CD8-positive, alpha-beta memory T cell (primary cell): ENCODE results near the gene CCL17. TPM values are rescaled to one million over a fixed set of nuclear protein-coding genes. Genes with fewer than 3 reads are reported as not detected.

Experiments used
- polyA plus RNA-seq: library from polyadenylated mRNA; unstranded; fragments of 300-500 nt; fragmentation: Illumina TruSeq; gene quantifications from one replicate; pipeline ENCODE4 v1.2.3, GENCODE V29; 2021
- total RNA-seq, 2 experiments: library from RNA; stranded (reverse); gene quantifications; one replicate each; pipeline ENCODE4 v1.2.3, GENCODE V29; 2021

Gene CCL17
- total and polyA plus RNA-seq, 3 experiments from 2014 or later: 18.6 to 18.9 TPM; not detected in 1

Other genes with a start within 250 kb of the CCL17 start
- gene PSME3IP1, start 218.7 kb upstream of the CCL17 start, total RNA-seq: 100 to 1,000 TPM; 103 to 111 TPM
- 62.3 TPM for gene PSME3IP1, start 218.7 kb upstream of the CCL17 start, polyA plus RNA-seq
- 10 to 100 TPM; 33.3 to 36.6 TPM for gene RSPRY1, start 218.4 kb upstream of the CCL17 start, total RNA-seq
- 41.0 TPM for gene RSPRY1, start 218.4 kb upstream of the CCL17 start, polyA plus RNA-seq
- 10 to 100 TPM; 29.9 to 30.1 TPM for gene ARL2BP, start 159.5 kb upstream of the CCL17 start, total RNA-seq
- 112 TPM for gene ARL2BP, start 159.5 kb upstream of the CCL17 start, polyA plus RNA-seq
- gene PLLP, start 120.1 kb upstream of the CCL17 start, total RNA-seq: under 1 TPM in 1 of 2 experiments, not detected in 1; 0.49 TPM
- 0.72 TPM for gene PLLP, start 120.1 kb upstream of the CCL17 start, polyA plus RNA-seq
- gene CCL22, start 46.0 kb upstream of the CCL17 start, total RNA-seq: 10 to 100 TPM; 49.5 to 52.6 TPM
- not detected for gene CCL22, start 46.0 kb upstream of the CCL17 start, polyA plus RNA-seq
- gene CX3CL1, start 32.3 kb upstream of the CCL17 start, total RNA-seq: not detected
- gene CX3CL1, start 32.3 kb upstream of the CCL17 start, polyA plus RNA-seq: not detected
- 10 to 100 TPM; 79.0 to 81.1 TPM for gene CIAPIN1, start 42.6 kb downstream of the CCL17 start, total RNA-seq
- gene CIAPIN1, start 42.6 kb downstream of the CCL17 start, polyA plus RNA-seq: 52.0 TPM
- 10 to 100 TPM; 50.5 to 51.9 TPM for gene COQ9, start 42.7 kb downstream of the CCL17 start, total RNA-seq
- gene COQ9, start 42.7 kb downstream of the CCL17 start, polyA plus RNA-seq: 28.4 TPM
- 10 to 100 TPM; 92.3 to 95.0 TPM for gene POLR2C, start 57.9 kb downstream of the CCL17 start, total RNA-seq
- 36.1 TPM for gene POLR2C, start 57.9 kb downstream of the CCL17 start, polyA plus RNA-seq
- gene DOK4, start 81.7 kb downstream of the CCL17 start, total RNA-seq: 1 to 10 TPM; 6.8 to 7.0 TPM
- gene DOK4, start 81.7 kb downstream of the CCL17 start, polyA plus RNA-seq: 3.3 TPM
- 10 to 100 TPM; 27.0 to 28.1 TPM for gene CCDC102A, start 131.8 kb downstream of the CCL17 start, total RNA-seq
- 22.6 TPM for gene CCDC102A, start 131.8 kb downstream of the CCL17 start, polyA plus RNA-seq
- gene ADGRG5, start 137.9 kb downstream of the CCL17 start, total RNA-seq: 10 to 100 TPM; 46.1 to 48.5 TPM
- 23.5 TPM for gene ADGRG5, start 137.9 kb downstream of the CCL17 start, polyA plus RNA-seq
- 10 to 100 TPM; 25.8 to 29.8 TPM for gene ADGRG1, start 223.9 kb downstream of the CCL17 start, total RNA-seq
- gene ADGRG1, start 223.9 kb downstream of the CCL17 start, polyA plus RNA-seq: 51.9 TPM